ENCODE results near the gene ZNF407.

ZNF407 gene

DNA sequence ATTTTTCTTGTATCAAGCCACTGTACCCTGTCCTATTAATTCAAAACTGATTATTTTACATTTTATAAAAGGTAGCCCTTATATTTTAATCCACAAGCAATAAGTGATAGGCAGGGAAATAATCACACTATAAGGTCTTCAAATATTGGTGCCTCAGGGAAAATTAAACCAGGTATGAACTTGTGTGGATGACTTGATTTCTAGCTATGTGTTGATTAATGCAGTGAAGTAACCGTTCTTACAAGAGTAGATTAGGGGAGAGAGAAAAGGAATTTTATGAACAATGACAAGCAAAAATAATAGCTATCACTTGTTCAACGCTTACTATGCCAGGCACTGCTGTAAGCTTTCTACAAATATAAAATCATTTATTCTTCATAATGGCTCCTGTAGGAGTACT is 411.6 kb downstream of the ZNF407 start:
- DNase-seq (ENCODE audit: low read depth, low spot score): no peak

DNA sequence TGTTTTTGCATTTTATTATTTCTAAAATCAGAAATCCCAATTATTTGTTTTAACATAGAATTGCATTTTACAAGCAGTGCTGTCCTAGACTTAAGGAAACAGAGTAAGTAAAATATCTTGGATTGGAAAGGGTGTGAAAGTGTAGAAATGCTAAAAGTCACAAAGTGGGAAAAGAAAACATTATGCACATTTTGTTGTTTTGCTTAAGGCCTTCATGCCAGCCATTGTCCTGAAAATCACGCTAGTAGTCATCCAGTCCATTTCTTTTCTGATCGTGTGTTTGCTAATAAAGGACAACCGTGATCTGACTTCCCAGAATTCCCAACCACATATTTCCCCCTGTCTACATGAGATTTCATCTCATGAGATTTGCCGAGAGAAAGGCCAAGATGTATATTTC is 412.2 kb downstream of the ZNF407 start:
- DNase-seq (ENCODE audit: low read depth, low spot score): no peak

DNA sequence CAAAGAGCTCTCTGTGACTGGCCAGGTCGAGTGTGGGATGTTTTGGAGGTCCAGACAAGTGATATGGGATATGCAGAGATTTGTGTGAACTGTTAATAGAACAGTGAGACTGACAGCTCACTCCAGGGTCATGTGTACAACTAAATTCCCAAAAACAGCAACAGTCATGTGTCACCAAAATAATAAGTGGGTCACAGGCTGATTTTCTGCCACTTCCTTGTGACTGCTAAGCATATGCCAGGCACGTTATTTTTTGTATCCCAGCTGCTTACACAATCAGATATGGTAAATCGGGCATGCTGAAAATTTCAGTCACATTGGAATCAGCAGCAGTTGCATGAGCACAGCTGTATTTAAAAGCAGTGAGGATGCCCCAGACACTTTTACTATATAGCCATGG is 412.6 kb downstream of the ZNF407 start:
- no peak for DNase-seq (ENCODE audit: low read depth, low spot score)

DNA sequence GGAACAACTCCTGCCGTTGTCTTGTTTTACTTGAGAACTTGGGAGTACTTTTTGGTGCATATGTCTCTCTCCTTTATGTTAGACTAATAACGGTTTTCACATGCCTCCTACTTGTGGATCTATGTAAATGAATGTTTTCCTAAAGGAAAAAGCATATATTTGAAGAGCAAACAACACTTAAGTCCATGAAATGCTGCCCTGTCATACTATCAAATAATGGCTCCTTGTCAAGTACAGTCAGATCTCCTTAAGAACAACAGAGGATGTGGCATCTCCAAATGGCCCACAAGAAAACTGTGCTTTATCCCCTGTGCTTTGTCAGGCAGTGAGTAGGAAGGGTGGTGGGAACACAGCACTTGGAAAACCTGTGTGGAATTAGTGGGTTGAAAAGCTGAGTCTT is 413.0 kb downstream of the ZNF407 start:
- DNase-seq (ENCODE audit: low read depth, low spot score): no peak

DNA sequence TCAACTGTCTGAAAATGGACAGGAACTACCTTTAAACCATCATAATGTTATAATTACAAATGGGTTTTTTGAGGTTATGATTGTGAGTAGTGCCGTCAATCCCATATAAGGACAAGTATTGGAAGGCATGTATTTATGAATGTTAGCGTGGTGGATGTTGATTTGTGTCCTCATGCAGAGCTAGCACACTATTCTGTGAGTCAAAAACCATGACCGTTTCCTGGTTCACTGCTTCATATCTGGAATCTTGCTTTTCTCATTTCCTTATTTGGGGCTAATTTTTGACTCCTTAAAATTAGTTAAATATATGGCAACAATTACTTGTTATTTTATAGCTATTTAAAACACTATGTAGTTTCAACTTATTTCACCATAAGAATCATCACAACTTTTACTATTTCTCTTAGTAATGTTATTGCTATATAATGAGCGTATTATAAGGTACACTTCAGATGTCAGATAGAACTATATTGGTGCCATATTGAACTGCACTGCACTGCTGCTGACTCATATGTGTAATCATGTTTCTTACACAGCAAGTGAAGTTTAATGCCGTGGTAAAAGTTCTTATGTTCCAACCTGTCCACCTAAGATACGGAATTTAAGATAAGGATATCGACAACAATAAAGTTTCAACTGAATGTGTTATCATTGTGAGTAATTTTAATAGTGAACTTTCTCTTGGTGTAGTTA is 418.5 kb downstream of the ZNF407 start:
- DNase-seq (ENCODE audit: low read depth, low spot score): no peak

DNA sequence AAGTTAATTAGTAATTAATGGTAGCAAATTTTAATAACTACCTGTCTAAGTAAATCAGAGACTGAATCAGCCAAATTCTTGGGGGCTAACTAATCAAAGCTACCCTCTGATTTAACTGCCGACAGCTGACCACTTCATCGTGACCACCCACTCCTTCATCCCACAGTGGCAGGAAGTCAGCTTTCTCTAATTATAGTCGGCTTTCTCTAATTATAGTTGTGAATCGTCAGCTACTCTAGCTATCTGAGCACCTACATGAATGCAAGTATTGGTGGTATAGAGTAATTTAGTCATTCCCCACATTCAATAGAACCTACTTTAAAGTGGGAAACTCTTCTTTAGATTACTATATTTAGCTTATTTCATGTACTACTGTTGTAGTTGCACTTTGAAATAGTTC is 425.8 kb downstream of the ZNF407 start:
- no peak for DNase-seq (ENCODE audit: low read depth, low spot score)

DNA sequence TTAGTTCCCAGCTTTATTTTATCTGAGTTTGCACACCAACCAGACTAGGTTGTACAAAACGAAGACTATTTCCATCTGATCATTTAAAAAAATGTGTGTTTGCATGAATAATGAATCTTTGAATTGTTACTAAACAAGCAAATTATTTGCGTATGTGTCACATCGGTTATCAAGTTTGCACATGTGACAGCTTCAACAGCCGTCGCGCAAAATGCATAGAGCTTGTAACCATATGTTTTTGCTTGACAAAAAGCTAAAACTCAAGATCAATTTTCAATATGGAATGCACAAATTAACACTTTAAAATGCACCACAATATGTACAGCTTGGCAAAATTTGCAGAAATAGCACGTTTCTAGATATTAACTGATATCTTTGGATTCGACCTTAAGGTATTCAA is 427.2 kb downstream of the ZNF407 start:
- DNase-seq (ENCODE audit: low read depth, low spot score): no peak

DNA sequence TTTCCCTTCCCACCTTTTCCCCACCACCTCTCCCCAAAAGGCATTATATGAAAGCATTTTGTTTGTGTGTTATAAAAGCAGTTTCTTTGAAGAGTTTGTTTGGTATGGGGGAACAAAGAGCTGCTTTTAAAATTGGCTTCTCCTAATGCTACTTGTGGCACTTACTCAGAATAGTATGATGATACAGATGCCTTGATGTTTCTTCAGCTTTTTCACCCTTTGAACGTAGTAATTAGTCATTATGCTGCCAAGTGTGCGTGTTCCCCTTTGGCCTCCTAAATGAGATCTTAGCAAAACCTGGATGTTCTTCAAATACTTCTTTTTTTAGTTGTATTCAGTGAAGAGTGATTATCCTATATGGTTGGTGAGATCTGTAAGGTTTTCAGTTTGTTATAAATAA is 427.9 kb downstream of the ZNF407 start:
- DNase-seq (ENCODE audit: low read depth, low spot score): no peak

DNA sequence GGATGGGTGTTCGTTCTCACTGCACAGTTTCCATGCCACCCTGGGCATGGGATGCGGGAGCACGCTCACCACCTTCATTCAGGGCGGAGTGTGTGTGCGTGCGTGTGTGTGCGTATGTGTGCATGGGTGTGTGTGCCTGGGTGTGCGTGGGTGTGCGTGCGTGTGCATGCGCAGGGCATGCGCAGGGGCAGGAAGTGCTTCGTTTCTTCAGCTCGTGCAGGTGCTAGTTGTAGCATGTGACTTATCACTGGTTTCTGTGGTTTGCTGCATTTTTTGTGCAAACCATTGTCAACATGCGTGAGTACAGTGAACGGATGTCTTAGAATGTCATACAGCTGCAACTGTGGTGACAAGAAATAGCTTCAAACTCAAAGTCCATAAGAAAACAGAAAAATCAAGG is 431.8 kb downstream of the ZNF407 start:
- DNase-seq (ENCODE audit: low read depth, low spot score): no peak

DNA sequence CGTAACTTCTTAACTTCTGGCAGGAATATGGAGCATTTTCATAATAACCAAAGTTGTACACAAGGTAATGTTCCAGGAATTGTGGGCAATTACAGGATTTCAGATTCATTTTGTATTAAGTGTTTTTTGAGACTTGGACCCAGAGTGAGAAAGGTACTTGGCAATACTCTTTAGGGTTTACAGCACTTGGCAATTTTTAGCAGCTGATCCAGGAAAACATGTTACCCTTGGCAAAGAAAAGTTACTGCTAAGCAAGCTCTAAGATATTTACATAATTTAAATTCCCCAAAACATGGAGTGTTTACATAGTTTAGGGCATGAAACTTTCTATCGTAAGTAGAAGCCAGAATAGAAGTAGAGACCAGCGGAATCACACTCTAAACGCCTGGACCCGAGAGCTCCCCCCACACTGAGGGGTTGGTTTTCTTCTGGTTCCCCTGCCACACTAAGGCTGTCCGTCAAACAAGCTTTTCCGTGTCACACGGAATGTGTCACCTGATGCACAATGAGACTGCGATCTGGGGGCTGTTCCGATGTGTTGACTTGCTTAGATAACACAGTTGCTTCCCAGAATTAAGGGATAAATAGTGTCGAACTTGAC is 434.1 kb downstream of the ZNF407 start:
- no peak for DNase-seq (ENCODE audit: low read depth, low spot score)

DNA sequence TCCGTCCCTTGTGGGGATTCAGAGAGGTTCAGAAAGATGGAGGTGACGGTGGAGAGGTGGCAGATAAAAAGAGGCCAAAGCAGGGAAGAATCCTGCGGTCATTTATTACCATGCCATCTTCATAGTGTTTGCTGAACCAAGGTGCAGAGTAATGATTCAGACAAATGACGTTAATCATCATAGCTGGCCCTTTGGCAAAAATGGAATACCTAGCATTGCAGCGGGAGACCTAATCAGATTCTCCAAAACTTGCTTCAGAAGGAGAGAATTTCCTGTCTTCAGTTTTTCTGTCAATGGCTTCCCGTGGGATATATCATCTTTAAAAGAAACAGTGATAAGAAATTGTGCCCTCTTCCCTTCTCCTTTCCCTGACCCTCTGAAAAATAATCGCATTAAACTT is 435.8 kb downstream of the ZNF407 start:
- DNase-seq (ENCODE audit: low read depth, low spot score): no peak

DNA sequence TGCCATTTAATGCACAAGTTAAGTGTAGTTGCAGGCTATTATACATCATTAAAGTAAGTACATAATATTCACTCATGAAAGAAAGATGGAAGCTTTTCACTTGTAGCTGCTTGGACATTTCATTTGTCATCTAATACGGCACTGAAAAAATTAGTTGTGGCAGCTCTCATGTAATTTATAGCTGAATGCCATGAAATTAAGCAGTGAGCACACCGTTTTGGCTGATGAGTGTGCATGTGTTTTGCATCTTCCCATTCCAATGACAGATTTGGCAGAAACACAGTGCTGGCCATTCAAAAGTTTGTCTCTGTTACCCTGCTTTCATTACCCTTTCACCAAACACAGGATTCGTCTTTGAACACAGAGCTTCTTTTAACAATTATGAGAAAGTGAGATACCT is 437.3 kb downstream of the ZNF407 start:
- DNase-seq (ENCODE audit: low read depth, low spot score): no peak

DNA sequence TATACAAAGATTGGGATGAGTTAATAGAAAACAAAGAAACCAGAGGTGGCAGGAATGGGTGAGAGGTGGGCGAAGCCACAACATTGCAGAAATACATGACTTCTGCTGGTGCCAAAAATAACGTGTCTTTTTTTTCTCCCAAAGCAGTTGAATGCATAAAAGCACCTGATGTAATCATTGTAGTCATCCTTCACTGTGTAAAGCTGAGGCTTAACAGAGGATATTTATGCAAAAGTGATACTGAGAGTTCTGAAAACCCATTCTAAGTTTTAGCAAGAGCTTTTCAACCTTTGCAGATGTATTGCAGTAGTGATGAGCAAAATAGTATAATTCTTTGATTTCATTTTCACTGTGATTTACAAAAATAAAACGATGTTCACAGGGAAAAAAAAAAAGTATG is 438.3 kb downstream of the ZNF407 start:
- no peak for DNase-seq (ENCODE audit: low read depth, low spot score)

DNA sequence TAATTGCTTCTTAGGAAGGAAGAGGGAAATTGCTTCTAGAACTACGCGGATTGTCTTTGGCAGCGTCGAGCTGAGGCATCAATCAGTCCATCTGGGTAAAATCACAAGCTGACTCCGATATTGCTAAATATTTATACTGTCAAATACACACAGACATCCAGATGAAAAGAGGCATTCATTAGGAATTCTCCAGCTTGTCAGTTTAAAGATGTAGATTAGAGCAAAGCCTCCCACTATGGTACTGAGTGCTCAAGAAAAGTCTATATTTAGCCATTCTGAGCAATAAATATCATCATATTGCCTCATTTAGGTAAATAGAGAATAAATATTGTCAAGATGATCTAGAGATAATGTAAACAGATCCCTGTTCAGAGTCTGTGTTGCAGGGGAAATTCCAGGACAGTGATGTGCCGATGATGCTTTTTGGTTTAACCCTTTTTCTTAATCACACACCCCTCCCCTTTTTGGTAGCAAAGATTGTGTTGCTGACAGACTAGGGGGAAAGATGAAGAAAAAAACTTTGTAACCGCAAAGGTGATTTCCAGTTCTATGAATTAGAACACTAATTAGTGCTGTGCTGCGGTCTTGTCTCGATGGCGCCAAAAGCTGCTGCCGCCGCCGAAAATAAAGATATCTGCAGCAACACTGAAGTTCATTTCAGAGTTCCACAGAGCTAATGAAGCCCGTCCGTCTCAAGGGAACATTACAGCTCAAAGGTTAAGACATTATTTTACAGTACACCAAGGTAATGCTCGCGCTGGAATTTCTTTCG is 439.4 kb downstream of the ZNF407 start:
- DNase-seq (ENCODE audit: low read depth, low spot score): no peak

DNA sequence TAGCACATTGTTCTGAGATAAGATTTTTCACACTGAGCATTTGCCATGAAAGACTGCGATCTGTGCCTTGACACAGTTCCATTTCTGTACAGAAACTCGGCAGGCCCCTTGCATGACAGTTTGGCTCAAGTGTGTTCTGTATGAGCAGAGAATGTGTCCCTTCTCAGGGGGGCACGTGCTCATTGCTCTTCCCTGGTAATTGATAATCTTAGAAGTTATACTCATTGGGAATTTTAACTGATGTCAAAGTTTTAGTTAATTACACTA is 440.0 kb downstream of the ZNF407 start:
- DNase-seq (ENCODE audit: low read depth, low spot score): no peak

DNA sequence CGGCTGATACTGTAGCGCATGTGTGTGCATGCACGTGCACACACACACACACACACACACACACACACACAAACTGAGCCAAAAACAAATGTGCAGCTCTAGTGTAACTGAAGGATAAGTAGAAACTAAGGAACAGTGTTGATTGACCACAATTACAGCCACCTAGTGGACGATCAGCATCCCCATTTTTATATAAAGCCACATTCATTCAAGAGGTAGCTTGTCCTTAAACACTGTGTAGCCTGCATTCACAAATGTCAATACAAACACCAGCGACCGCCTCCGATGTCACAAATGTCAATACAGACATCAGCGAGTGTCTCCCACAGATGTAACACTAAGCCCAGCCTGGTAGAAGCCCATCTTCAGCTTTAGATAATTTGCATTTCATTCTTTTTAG is 443.9 kb downstream of the ZNF407 start:
- DNase-seq (ENCODE audit: low read depth, low spot score): peak; percentile 6

DNA sequence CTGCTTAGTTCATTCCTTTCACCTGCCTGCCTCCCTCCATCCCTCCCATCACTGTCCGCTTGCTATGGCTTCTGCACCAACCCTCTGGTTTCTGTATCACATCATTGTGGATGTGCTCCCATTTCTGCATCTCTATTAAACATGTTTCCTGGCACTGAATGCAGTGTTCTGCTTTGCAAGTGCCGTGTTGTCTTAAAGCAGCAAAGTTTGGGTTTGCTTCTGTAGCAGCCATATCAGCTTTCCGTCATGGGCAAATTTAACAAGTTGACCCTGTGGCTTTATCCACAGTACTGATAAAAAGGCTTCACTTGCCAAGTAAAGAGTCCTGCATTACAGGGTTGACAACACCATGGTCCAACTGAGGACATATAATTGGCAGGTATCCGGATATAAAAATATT is 445.8 kb downstream of the ZNF407 start:
- DNase-seq (ENCODE audit: low read depth, low spot score): no peak

DNA sequence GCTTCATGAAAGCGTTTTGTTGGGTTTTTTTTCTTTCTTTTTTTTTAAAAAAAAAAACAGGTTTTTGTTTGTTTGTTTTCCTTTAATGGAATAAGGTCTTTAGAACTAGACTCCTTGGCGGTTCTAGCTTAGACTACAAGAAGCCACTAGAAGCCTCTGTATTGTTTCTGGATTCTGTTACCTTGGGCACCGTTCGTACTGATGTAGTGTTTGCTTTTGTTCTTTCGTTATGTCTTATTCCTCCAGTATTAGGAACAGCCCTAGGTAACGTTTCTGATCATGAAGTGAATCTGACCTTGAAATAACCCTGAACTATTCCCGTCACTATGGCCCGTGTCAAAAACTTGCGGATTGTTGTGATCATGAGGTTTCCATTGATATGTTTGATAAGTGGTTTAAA is 446.6 kb downstream of the ZNF407 start:
- DNase-seq (ENCODE audit: low read depth, low spot score): no peak

DNA sequence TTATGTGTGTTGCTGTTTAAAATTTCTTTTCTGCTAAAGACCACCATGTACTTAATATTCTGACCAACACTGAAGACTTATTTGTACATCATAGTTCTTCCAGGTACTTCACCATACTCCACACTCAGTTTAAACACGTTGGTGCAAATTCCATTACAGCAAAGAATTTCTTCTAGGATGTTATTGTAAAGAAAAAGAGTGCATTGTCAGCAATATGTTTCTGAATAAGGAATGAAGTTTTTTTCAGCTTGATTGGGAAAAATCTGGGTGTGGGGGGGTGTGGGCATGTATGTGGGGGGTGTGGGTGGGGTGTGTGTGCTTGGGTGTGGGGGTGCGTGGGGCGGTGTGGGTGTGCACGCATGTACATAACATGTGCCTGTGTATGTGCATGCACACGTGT is 447.1 kb downstream of the ZNF407 start:
- no peak for DNase-seq (ENCODE audit: low read depth, low spot score)

DNA sequence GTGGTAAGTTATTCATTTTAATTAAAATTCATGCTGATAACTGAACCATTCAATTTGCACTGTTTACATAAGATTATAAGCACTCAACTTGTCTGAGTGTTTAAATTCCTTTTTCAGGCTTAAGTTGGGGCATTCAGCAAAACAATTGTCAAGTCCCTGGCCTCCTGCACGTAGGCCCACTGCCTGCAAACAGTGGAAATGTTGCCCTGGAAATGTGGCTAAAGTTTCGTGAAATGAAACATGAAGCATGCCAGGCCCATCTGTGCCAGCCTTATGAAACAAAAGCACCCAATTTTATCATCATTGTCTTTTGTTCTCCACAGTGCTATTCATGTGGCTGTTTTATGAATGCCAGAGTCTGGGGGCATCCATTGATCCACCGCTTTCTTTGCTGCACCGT is 447.6 kb downstream of the ZNF407 start:
- no peak for DNase-seq (ENCODE audit: low read depth, low spot score)

DNA sequence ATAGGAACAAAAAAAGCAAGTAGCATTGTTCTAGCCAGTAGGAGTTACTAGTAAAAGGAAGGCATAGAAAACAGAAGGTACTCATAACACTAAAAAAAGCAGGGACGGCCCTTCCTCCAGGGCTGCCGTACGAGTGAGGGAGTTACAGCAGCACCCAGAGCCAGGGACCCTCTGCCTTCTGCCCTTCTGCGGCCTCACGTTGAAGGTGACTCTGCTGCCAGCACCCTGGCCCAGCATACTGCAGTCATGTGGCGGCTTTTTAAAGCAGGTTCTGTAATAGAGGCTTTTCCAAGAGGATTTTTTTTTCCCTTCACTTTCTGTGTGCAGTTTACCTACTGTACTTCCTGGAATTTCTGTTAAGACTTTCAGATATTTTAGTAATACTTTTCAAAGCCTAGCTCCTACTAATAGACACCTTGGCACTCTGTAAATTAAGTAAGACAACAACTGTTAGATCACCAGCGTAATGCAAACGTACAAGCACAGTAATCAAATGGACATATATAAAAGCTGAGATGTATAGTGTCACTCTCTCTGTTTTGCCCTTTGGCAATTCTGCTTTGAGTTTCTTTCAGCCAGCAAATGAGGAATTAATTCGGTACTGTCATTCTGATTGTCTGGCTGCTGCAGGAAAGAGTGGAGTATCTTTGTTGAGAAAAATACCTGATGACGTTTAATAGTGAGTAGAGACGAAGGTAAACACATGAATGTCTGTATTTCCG is 449.7 kb downstream of the ZNF407 start:
- DNase-seq (ENCODE audit: low read depth, low spot score): no peak

DNA sequence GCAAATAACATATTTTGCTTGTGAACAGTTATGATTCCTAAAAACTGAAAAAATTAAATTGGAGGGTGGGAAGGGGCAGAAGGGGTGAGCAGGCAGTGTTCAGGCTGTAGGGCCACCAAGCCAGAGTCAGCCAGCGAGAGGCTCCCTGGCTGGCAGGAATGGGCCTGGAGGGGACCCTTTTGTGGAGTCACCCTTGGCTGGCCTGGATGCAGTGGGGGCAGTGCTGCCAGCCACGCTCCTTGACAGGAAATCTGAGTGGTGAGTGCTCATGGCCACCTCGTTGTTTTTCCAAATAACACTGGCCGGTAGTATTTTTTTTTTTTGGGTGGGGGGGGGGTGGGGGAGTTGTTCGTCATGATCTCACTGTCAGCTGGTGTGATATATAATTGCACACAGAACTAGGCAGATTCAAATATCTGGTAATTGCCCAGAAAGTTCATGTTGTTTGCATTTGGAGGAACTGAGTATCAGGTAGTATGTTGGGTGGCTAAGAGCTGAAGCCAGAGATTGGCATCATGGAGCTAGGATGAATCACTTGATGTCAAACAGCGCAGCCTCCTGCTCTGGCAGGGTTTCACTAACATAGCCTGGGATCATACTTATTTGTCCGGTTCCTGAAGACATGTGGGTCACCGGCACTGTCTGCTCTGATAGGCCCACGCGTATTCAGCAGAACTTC is 451.2 kb downstream of the ZNF407 start:
- no peak for DNase-seq (ENCODE audit: low read depth, low spot score)

Measured in smooth muscle cell of the brain vasculature (primary cell).